GM18508 (cell line): Measurements from ENCODE around the gene PTPRN2.
"Not testable (repeated sequence)": the region's sequence is repeated elsewhere in the genome, so short reads cannot be mapped to it uniquely, and the experiment has no call there.

Source experiments
- ATAC-seq: cut with Tn5 transposase; IDR thresholded peaks from one replicate; pipeline ENCODE4 v1.9.1; 2021; ENCODE audit warnings: moderate number of reproducible peaks; ENCODE audit not compliant: insufficient read depth, unreplicated experiment

Gene PTPRN2

DNA sequence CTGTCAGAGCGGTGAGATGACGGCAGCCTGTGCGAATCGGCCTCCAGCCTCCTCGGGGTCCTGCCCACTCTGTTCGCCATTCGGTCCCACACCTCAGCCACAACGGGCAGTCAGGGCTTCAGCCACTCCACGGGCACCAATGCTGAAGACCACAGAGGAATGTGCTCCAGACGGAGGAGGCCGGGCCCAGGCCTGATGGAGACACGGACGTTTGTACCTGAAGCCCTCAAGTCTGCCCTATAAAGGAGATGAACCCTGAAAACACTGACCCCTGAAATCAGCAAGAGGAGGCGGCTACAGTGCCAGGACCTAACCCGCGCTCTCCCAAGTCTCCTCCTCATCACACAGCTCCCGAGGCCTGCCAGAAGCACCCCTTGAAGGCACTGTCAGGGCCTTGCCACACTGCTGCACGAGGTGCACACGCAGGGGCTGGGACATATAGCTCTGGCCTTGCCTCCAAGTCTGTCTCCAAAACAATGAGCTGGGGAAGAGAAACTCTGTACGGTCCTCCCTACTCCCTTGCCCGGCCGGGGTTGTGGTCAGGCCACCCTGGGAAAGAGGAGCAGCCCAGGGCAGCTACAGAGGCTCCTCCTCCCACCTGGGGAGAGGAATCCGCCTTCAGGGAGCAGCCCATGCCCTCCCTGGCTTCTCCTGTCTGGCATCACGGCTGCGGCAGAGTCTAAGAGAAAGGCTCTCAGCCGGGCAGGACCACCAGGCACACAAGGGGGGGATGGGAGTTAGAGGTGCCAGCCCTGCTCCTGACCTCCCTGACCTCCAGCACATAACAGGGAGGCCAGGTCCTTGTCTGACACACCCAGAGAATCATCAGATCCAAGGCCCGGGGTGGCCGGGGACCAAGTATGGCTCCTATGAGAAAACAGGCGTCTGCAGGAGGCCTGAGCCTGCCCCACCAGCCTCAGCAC, 310.1 kb downstream of the PTPRN2 start:
- ATAC-seq, result no peak

DNA sequence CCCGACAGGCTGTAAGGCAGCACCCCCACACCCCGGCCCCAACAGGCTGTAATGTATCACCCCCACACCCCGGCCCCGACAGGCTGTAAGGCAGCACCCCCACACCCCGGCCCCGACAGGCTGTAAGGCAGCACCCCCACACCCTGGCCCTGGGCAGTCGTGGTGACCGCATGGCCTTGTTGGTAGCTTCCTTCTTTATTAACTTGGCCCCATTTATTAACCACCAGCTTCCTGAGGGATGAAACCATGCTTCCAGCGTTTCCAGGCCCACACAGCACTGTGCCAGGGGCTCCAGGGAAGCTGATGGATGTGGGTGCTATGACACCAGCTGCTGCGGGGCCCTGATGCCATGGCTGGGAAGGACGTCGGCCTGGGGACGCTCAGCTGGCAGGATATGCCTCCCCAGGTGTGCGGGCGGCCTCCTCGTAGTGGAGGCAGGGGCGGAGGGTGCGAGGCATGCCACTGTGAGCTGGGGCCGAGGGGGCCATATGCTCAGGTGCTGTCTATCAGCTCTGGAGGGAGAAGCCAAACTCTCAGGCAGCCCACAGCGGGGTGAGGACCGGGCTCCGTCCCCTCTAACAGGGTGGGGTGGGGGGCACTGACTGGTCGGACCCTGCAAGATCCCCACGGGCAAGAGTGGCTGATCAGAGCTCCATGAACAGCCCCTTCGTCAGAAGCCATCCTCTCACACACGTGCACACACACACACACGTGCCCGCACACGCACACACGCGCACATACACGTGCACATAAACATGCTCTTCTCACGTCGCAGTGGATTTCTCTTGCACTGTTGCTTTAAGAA, 311.0 kb downstream of the PTPRN2 start:
- no peak for ATAC-seq

DNA sequence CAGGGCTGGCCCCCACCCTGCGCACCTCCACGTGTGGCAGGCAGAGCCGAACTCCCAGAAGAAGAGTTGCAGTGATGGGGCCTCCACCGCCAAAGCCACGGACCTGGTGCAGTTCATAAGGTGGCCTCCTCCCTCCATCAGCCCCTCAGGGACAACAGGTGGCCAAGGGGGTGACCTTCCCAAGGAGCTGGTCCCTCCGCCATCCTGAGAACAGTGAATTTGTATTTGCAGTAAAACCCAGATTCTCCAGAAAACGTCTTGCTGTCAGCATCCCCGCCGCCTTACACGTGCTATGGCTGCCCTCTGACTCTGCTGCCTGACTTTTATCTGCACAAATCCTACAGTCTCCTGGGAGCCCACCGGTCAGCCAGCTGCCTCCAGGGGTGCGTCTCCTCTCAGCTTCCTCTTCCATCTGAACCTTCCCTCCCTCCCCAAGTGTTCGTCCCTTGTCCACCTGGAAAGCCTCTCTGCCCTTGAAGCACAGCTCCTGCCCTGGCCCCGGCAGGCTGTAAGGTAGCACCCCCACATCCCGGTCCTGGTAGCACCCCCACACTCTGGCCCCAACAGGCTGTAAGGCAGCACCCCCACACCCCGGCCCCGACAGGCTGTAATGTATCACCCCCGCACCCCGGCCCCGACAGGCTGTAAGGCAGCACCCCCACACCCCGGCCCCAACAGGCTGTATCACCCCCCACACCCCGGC, 311.8 kb downstream of the PTPRN2 start:
- no peak for ATAC-seq

DNA sequence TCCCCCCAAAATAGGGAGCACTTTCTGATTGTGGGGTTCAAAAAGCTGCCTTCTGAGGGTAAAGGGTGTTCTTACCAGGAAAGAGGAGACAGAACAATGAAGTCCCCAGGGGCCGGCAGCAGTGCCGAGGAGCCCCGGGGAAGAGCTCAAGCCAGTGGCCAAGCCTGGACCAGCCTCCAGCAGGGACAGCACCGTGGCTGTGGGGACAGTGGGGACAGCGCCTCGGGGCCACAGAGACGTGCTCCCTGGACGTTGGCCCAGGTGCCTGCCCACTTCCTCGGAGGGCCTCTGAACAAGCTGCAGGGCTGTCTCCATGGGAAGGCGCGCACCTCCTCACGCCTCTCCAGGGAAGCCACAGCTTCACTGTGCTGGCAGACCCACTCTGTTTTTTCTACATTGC, 312.6 kb downstream of the PTPRN2 start:
- ATAC-seq, result no peak

DNA sequence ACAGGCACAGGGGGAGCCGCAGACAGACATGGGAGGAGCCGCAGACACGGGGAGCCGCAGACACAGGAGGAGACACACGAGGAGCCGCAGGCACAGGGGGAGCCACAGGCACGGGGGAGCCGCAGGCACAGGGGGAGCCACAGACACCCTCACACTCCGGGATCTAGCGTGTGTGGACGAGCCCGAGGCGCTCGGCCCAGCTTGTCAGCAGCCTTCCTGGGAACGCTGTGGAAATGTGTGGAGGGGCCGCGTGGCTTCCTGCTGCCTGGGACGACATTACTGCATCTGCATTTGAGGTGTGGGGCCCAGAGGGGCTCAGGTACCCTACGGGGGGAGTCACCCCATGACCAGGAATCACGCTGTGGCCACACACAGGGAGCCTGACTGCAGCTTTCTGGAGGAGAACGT, 313.2 kb downstream of the PTPRN2 start:
- no peak for ATAC-seq

DNA sequence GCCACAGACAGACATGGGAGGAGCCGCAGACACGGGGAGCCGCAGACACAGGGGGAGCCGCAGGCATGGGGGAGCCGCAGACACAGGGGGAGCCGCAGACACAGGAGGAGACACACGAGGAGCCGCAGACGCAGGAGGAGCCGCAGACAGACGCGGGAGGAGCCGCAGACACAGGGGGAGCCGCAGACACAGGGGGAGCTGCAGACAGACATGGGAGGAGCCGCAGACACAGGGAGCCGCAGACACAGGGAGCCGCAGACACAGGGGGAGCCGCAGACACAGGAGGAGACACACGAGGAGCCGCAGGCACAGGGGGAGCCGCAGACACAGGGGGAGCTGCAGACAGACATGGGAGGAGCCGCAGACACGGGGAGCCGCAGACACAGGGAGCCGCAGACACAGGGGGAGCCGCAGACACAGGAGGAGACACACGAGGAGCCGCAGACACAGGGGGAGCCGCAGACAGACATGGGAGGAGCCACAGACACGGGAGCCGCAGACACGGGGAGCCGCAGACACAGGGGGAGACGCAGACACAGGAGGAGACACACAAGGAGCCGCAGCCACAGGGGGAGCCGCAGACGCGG, 313.8 kb downstream of the PTPRN2 start:
- not testable (repeated sequence) for ATAC-seq

DNA sequence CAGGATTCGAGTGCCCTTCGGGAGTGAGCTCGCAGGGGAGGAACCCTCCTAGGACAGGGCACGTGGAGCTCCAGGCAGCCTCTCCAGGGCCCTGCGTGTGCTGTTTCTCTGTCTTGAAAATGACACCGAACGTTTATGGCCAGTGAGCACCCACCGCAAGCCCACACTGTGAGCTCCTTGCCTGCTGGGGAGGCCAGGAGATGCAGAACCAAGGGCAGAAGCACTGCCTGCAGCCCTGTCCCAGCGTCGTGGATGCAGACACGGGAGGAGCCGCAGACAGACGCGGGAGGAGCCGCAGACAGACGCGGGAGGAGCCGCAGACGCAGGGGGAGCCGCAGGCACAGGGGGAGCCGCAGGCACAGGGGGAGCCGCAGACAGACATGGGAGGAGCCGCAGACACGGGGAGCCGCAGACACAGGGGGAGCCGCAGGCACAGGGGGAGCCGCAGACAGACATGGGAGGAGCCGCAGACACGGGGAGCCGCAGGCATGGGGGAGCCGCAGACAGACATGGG, 314.4 kb downstream of the PTPRN2 start:
- ATAC-seq, result no peak

DNA sequence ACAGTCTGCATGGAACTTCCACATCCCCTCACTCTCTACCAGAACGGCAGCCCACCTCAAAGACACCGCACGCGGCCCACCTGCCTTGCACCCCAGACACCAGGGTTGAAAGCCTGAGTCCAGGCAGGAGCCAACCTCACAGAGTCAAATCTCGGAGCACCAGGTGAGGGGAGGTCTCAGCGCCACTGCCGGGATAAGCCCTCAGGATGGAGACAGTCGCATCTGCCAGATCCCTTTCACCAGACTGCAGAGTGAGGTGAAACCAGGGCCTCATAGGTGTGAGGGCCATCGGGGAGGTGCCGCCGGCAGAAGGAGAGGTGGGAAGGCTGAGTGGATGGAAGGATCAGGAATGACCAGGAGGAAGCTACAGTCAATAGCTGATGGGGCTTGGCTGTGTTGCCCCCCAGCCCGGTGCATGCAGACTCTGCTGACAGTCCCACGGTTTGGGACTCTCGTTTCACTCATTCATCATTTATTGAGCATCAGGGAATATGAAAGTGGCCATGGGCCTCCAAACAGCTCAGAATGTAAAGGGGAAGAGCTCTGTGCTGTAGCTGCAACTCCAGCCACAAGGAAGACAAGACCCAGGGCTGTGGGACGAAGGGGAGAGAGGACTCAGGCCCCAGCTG, 315.0 kb downstream of the PTPRN2 start:
- ATAC-seq, result no peak

DNA sequence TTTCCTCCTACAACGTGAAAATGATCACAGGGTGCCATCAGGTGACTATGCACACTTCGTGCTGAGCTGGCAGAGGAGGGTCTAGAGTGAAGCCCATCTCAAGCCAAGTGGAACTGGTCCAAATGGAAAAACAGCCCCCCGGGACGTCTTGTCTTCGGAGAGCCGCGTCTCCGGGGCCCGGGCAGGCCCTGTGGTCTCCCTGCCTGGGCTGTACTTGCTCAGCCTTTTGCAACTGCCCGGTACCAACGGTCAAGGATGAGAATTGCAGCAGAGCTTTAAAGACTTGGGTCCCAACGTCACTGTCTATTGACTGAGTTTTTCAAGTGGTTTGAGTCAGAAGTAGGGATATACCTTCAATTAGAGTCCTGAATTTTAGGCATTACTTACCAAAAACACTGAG, 315.5 kb downstream of the PTPRN2 start:
- ATAC-seq, result no peak

DNA sequence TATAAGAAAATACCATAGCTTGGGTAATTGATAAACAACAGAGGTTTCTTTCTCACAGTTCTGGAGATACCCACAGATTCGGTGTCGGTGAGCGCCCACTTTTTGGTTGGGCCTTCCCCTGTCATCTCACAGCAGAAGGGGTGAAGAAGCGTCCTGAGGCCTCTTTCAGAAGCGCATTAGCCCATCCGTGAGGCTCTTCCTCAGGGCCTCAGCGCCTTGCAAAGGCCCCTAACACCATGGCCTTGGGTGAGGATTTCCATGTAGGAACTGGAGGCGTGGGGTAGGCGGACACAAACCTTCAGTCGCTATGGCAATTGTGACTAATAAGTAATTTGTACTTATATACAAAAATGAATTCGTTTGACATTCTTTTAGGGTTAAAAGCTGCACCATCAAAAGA, 316.0 kb downstream of the PTPRN2 start:
- ATAC-seq, result no peak

DNA sequence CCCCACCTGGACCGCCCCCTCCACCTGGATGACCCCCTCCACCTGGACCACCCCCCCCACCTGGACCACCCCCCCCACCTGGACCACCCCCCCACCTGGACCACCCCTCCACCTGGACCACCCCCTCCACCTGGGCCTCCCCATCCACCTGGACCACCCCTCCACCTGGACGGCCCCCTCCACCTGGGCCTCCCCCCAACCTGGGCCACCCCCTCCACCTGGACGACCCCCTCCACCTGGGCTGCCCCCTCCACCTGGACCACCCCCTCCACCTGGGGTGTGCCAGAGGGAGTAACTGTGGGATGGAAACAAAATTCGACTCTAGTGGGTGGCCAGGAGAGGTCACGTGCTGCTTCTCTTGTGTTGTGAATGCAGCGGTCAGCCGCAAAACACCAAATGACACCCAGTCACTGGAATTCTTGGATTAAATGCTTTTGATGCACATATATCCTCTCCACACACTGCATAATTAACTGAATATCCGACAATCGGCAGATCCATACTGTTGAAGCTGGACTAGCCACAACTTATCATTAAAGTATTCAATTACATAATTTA, 316.7 kb downstream of the PTPRN2 start:
- ATAC-seq, result no peak

DNA sequence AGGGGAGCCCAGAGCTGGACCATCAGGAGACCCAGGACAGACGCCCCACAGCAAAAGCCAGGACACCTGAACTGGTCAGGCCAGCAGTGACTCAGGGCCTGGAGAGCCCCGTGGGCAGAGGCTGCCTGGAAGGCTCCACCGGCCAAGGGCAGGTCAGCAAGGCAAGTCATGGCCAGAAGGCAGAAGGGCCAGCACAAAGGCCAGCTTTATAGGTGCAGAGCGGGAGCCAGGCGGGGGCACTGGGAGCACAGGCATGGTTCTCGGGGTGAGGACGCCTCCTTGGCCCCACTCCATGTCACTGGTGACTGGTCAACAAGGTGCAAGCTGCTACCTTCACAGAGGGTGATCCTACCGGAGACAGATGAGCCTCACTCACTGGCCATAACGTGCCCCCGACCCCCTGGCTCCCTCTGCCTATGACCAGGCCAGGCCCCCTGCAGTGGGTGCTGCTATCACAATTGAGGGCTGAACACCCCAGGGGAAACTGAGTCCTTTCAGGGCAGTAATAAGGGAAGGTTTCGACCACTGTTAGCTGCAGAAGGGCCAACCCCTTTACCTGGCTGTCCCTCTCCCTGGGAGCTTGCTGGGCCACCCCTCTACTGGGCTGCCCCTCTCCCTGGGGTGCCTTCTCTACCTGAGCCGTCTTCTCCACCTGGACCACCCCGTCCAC, 317.4 kb downstream of the PTPRN2 start:
- ATAC-seq, result no peak

DNA sequence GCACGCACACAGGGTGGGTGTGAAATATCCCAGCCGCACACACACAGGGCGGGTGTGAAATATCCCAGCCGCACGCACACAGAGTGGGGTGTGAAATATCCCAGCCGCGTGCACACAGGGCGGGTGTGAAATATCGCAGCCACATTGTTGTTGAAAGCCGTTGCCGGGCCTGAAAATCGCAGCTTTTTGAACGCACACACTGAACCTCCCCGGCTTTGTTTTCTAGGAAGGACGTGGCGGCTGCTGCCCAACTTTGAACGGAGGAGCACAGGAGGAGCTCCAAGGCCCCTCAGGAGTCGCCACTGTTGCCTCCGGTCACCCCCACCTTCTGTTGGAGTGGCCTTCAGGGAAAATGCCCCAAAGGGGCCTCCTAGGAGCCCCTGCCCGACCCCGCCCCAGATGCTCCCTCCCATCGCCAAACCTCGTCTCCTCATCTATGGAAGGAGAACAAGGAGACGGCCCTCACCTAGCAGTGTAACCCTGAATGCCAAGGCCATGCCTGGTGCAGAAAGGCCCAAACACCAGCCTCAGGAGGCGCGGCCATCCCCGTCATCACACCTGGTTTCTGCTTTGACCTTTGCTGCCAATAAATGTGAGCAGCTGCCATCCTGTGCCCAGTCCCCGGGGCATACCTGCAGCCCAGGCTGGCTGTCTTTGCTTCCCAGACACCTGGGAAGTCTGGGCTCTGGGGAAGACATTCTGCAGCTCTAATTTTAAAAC, 318.6 kb downstream of the PTPRN2 start:
- ATAC-seq, result no peak

DNA sequence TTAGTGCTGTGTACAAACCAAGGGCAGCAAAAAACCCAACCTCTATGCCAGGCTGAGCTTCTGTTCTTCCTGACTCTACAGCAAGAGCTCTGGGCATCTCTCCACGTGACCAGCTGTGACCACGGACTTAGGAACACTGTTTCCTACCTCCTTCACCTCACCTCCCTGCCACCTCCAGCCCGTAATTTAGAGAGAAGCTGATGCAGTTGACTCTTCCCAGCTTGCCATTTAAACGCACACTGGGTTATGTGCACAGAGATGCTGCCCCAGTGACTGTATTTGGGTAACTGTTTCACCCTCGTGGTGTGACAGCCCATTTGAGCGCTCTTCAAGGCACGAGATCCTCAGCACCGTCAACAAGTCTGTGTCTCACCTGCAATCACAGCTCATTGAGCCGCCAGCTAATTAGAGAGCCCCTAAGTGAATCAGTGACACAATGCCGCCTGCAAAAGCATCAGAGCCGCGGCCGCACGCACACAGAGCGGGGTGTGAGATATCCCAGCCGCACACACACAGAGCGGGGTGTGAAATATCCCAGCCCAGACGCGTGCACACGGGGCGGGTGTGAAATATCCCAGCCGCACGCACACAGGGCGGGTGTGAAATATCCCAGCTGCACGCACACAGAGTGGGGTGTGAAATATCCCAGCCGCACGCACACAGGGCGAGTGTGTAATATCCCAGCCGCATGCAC, 319.7 kb downstream of the PTPRN2 start:
- ATAC-seq, result no peak

DNA sequence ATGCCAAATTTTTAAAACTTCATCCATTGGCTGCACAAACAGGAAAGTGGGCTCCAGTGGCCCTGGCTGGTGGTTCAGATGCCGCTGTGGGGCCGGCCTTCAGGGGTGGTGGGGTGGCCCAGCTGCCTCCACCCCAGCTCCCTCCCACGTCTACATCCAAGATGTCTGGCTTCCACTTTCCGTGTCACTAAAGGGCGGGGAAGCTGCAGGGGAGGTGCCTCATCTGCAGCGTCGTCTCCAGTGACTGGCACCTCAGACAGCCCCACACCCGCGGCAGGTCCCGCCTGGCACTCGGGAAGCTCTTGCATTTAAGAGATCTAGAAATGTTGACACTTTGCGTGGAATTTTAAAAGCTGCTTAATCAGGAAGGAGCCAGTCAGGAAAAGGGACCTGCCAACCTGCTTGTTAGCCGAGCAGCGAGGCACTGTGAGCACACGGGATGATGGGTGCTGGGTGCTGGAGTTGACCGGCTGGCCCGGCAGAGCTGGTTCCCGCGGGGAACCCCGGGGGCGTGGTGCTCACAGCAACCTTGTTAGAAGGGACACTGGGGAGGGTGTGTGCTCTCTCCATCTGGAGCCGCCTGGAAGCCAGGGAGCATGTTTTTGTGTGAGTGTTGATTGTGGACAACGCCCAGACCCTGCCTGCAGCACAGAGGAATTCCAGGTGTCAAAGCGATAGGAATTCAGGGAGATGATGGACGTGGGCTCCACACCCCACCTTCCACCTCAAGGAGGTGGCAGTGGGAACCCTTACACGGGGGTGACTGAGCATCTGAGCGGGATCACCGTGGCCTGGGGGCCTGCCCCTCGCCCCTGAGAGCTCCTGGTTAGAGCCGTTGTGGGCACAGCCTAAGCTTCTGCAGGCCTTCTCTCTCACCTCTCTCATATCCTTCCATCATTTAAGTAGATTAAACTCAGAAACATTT, 320.5 kb downstream of the PTPRN2 start:
- no peak for ATAC-seq

DNA sequence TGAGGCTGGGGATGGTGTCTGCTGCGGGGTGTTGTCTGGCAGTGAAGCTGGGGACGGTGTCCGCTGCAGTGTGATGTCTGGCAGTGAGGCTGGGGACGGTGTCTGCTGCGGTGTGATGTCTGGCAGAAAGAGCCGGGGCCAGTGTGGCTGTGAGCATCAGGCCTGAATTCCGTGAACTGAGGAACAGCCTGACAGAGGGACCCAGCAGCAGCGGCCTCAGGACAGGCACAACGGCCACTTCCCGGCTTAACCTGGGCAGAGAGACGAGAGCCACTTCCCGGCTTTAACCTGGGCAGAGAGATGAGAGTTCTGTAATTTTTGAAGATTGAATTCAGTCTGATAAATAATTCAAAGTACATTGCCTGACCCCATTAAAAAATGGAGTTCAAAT, 321.2 kb downstream of the PTPRN2 start:
- no peak for ATAC-seq

DNA sequence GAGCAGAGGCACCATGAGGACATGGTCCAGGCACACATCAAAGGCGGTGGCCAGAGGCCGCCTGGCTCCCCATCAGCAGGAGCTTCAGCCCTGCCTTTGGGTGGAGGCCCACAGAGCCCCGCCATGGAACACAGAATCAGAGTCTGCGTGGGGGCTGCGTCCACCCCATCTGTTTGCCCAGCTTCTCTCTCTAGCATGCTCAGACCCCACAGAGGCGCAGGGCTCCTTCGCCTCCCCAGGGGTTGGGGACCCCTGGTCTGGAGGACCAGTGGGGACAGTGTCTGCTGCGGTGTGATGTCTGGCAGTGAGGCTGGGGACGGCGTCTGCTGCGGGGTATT, 321.9 kb downstream of the PTPRN2 start:
- ATAC-seq, result no peak
